Measurements from ENCODE around the gene SMOC2.
"Not testable (repeated sequence)": the region's sequence is repeated elsewhere in the genome, so short reads cannot be mapped to it uniquely, and the experiment has no call there.

The SMOC2 gene

DNA sequence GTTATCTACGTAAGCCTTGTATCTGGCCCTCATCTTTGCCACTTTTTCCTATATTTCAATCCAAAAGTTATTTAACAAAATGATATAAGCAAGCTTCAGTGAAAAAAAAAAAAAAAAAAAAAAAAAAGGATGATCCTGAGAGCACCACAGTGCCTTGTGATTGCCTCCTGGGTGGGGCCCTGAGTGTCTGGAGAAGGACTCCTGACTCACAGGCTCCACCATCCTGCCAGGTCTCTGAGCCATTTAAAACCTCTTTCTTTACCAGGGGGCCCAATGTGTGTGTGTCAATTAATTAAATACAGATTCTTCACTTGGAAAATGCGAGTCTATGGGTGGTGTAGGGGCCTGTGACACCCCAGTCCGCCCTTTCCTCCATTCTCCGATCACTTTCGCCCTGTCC lies 105.2 kb downstream of the SMOC2 start:
- no peak for DNase-seq

DNA sequence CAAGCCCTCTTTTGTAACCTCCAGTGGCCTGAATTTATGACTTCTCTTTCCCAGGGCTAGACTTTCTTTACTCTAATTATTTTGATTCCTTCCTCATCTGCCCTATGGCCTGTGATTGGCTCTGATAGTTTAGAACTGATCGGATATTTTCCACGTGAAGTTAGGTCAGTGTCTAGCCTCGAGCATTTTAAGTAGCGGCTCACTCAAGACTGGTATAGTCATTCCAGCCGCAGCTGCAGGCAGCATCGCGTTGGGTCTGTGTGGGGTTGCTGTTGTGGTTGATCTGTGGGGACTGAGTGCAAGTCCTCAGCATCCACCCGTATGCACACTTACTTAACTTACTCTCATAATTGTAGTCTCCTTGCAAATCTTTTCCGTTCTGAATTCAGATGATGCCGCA lies 105.7 kb downstream of the SMOC2 start:
- no peak for DNase-seq

DNA sequence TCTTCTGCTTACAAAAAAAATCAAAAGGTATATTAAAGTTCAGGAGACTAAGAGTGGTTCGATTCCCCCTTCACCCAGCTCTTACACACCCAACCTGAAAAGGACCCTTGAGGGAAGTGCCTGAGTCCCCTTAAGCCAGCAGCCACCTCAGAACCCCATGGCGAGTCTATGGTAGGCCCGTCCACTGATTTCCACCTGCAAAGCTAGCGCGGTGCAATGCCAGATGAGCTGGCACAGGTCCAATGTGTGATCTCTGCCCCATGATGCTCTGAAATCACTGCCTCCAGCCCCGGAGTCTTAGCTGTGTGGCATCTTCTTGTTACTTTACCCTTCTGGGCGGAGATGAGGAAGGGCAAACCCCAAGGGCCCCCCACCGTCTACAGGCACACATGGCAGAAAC lies 109.3 kb downstream of the SMOC2 start:
- DNase-seq: no peak

GRCh38 chr6:168554472-168554871 lies 113.5 kb downstream of the SMOC2 start:
- no peak for DNase-seq

GRCh38 chr6:168554898-168555617 lies 114.1 kb downstream of the SMOC2 start:
- DNase-seq: no peak

- no peak for DNase-seq
Observed at GRCh38 chr6:168555618-168556273, 114.8 kb downstream of the SMOC2 start.

GRCh38 chr6:168557512-168557911 lies 116.5 kb downstream of the SMOC2 start:
- no peak for DNase-seq

DNA sequence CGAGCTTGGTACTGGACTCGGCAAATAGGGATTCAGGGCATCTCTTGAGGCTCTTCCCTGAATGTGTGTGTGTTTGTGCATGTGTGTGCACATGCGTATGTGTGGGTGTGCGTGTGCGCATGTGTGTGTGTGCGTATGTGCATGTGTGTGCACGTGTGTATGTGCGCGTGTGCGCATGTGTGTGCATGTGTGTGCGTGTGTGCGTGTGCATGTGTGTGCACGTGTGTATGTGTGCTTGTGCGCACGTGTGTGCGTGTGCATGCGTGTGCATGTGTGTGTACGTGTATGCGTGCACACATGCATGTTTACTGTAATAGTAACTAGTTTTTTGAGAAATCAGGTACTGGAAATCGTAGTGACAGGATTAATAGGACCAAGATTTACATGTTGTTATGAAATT lies 117.7 kb downstream of the SMOC2 start:
- DNase-seq: no peak

DNA sequence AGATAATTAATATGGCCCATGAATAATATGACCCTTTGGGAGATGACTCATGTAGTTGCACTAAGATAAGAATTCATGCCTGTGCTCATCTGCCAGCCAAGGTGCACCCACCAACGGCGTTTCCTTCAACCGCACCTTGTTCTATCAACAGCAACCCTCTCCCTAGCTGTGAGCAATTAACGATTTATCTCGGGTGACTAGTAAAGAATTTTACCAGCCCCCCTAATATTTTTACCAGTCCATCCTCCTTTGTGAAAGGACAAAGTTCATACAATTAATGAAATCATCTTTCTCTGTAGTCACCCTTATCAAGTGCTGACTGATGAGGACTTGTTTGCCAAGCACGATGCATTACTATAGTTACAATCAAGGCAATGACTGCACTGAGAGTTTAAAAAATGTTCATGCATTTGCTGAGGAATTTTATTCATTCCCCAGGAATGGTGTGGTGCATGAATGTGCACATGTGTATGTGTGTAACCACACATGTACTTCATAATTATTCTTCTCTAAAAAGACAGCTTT lies 118.7 kb downstream of the SMOC2 start:
- DNase-seq: no peak

- DNase-seq: no peak
Observed at GRCh38 chr6:168560126-168560525, 119.1 kb downstream of the SMOC2 start.

DNA sequence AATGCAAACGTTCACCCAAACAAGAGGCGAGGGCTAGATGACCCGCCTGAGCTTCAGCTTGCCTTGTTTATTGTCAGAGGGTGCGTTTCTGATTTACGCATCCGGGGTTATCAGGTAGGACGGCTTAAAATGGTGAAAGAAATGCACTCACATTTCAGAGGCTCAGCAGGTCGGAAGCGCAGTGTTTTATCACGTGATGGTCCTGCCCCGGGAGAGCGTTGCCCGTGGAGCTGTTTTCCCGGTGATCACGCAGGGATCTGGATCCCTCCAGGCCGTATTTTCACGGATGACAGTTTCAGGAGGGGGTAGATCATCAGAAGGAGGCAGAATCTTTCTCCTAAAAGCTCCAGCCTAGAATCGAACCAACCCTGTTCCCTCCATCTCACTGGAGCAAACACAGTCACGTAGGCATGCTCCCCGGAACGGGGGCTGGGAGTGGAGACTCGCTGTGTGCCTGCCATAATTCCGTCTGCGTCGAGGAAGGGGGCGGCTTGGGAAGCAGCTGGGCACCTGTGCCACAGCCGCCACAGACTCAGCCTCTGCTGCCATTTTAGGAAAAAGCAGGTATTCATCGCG lies 121.7 kb downstream of the SMOC2 start:
- no peak for DNase-seq

- DNase-seq: no peak
Observed at GRCh38 chr6:168563656-168564055, 122.7 kb downstream of the SMOC2 start.

GRCh38 chr6:168565112-168565511 lies 124.1 kb downstream of the SMOC2 start:
- DNase-seq: no peak

GRCh38 chr6:168570211-168570610 lies 129.2 kb downstream of the SMOC2 start:
- no peak for DNase-seq

- no peak for DNase-seq
Observed at GRCh38 chr6:168571268-168571667, 130.3 kb downstream of the SMOC2 start.

- DNase-seq: not testable (repeated sequence)
Observed at GRCh38 chr6:168573276-168573835, 132.4 kb downstream of the SMOC2 start.

GRCh38 chr6:168574075-168574698 lies 133.2 kb downstream of the SMOC2 start:
- no peak for DNase-seq

DNA sequence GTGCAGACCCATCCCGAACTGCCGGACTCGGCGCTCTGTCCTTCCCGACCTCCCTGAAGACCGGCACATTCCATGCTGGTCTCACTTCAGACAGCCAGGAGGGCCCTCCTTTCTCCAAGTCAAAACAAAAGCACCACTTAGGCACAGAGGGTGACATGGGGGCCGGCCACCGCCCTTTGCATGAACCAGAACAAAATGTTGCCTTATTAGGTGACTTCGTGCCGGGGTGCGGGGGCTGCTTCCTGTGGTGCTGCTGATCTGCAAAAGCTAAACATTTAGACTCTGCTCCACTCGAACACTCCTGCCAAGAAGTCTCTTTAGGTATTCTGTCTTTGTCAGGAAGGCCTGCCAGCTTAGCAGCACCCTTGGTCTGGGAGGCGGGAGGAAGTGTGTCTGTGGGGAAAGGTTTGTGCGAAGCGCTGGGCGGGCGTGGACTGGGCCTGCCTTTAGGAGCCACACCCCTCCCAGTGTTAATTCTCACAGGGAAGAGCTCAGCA lies 133.8 kb downstream of the SMOC2 start:
- DNase-seq: no peak

- DNase-seq: no peak
Observed at GRCh38 chr6:168575346-168576098, 134.5 kb downstream of the SMOC2 start.

GRCh38 chr6:168576388-168576787 lies 135.4 kb downstream of the SMOC2 start:
- DNase-seq: no peak

GRCh38 chr6:168577496-168577895 lies 136.5 kb downstream of the SMOC2 start:
- no peak for DNase-seq

- no peak for DNase-seq
Observed at GRCh38 chr6:168578036-168578435, 137.1 kb downstream of the SMOC2 start.
